ENCODE data around the gene SOX13.
"Not testable (repeated sequence)": the region's sequence is repeated elsewhere in the genome, so short reads cannot be mapped to it uniquely, and the experiment has no call there.

SOX13 gene

DNA sequence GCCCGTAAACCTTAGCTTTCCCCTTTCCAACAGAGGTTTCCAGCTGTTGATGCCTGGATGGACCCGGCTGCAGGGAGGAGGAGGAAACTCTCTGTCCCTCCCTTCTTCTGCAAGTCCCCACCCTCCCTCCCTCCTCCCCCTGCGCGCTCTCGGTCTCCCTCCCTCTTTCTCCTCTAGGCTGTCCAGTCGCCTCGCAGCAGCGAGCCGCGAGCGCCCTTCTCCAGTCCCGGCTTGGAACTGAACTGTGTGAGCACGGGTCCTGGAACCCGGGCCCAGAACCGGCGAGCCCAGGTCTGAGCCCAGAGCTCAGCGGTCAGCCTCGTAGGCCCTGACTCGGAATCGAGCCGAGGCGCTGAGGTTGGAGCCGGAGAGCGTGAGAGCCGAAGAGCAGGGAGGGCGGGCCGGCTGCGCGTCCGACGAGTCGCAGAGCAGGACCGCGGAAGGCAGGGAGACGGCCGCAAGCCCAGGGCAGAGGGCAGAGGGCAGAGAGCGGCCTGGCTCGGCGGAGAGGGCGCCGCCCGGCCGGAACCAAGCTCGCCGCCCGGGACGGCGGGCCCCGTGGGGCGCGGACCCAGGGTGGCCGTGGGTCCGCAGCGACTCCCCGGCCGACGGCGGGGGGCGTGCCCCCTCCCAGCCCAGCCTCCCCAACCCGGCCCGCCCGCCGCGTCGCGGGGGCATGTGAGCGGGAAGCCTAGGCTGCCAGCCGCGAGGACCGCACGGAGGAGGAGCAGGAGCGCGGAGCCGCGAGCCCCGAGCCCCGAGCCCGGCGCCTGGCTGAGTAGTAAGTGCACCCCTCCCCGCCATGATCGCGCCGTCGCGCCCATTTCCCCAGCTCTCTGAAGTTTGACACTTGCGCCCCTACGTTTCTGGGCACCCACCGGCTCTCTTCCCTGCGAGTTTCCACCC lies at the start of gene SOX13:
Gene SOX13 (plus strand): TSS at position 185 of the 906 bp plus-strand sequence. CDS start 39,801 bp downstream, outside the sequence.
- no peak for DNase-seq (ENCODE audit: low read depth in 3 of 3, low spot score in 1 of 3)

- DNase-seq (ENCODE audit: low read depth in 3 of 3, low spot score in 1 of 3) = no peak
These were observed 46.8 kb upstream of the SOX13 start for GRCh38 chr1:204025917-204026707.

DNA sequence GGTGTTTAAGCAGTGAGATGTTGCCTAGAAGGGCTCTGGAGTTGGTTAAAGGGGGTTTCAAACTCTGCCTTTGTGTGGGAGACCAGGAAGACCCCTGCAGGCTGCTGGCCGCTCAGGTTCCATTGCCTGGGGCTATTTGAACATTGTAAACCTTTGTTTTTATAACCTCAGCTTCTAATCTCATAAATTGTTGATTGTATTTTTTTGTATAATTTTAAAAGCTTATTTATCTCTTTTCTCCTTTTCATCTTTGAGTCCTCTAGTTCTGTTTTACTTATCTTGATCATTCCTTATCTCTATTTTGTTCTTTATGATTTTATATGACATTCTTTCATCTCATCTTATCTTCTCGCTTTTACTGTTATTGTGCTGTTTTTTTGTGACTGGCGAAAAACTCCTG lies 45.5 kb upstream of the SOX13 start:
- DNase-seq (ENCODE audit: low read depth in 3 of 3, low spot score in 1 of 3) = no peak

- no peak for DNase-seq (ENCODE audit: low read depth in 3 of 3, low spot score in 1 of 3)
These were observed 43.9 kb upstream of the SOX13 start for GRCh38 chr1:204029016-204029415.

DNA sequence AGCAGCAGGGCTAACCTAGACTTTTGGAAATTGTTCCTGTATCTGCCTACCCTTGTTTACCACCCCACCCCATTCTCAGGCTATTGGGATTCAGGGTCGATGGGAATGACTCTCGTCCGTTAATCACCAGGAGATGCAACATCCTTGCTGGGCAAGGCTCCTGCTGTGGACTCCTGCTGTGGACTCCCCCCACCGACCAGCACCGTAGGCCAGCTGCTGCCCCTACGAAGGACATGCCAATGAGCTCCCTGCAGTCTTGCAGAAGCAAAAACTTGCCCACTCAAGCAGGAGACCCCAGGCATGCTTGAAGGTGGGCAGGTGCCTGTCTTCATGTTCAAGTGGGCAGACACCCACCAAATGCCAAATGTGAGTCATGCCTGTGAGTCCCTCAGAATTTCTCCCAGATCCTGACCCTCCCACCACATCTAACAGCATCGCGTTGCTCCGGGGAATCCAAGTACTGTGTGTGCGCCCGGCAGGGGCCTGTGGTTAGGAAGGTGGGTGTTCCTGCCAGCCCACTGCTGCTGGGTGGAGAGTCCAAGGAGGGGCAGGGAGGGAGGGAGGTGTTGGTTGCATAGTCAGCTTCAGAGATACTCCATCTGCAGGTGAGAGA lies 41.7 kb upstream of the SOX13 start:
- DNase-seq (ENCODE audit: low read depth in 3 of 3, low spot score in 1 of 3) = no peak

GRCh38 chr1:204032642-204033235 lies 40.2 kb upstream of the SOX13 start:
- no peak for DNase-seq (ENCODE audit: low read depth in 3 of 3, low spot score in 1 of 3)

DNA sequence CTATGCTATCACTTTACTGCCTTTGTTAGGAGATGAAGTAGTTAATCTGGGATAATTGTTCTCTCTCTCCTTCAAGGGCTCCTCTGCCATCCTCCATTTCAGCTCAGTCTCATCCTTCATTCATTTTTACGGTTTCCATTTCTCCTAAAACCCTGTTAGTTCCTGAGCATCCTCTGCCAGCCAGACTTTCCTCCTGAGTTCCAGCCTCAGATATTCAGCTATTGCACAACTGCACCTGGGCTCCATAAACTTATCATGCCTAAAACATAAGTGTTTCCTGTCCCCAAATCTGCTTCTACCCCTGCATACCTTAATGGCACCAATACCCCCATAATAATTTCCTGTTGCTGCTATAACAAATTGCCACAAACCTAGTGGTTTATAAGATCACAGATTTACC lies 39.6 kb upstream of the SOX13 start:
- no peak for DNase-seq (ENCODE audit: low read depth in 3 of 3, low spot score in 1 of 3)

GRCh38 chr1:204036882-204037655 lies 35.8 kb upstream of the SOX13 start:
- DNase-seq (ENCODE audit: low read depth in 3 of 3, low spot score in 1 of 3) = no peak

DNA sequence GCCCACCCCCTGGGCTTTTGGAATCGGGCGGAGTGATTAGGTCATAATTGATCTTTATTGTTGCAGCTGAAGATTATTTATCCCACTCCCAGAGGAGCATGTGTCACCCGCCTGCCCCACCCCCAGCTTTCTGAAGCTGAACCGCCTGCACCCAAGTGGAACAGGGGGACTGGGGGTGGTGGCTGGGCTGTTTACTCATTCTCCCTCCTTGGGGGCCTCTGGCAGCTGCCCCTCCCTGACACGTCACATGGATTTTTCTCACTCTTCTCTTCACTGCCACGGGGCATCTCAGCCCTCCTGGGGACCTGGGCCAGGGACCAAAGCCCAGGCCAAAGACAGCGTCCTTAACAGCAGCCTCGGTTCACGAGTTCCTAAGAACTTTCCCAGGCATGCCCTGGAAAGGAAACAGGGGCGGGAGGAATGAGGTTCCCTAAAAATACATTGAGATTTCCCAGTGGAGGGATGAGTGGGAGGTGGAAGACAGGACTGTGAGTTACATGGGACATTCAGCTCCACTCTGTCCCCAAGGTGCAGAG lies 31.6 kb upstream of the SOX13 start:
- no peak for DNase-seq (ENCODE audit: low read depth in 3 of 3, low spot score in 1 of 3)

DNA sequence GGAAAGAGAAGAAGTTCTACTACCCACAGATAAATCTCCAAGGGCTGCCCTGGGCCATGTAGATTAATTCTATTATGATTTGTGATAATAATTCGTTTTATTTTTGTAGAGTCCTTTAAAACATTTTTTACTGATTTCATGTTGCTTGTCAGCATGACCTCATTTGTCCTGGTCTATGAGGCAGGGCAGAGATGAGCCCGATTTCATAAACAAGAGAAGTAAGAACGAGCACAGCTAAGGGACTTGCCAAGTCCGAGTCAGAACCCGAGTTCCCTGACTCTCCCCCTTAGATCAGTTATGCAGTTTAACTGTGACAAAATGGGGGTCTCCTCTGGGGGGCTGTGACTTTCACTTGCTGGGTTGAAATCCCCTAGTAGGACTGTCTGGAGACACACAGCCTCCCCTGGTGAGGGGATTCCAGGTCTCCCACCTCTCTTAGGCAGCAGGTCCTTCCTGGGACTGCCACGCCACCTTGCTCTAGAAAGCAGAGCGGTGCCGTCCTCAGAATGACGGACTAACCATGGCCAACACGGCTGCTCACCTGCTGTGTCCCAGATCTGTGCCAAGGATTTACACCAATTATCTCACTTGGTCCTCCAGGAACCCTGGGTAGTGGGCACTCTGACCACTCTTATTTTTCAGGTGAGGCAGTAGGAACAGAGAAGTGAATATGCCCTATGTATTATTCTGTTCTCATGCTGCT lies 31.0 kb upstream of the SOX13 start:
- DNase-seq (ENCODE audit: low read depth in 3 of 3, low spot score in 1 of 3) = no peak

DNA sequence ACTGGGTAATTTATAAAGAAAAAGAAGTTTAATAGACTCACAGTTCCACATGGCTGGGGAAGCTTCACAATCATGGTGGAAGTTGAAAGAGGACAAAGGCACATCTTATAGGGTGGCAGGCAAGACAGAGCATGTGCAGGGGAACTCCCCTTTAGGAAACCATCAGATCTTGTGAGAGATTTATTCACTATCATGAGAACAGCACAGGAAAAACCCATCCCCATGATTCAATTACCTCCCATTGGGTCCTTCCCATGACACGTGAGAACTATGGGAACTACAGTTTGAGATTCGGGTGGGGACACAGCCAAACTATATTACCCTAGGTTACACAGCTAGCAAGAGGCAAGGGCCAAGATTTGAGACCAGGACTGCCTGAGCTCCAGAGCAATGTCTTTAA lies 30.4 kb upstream of the SOX13 start:
- no peak for DNase-seq (ENCODE audit: low read depth in 3 of 3, low spot score in 1 of 3)

DNA sequence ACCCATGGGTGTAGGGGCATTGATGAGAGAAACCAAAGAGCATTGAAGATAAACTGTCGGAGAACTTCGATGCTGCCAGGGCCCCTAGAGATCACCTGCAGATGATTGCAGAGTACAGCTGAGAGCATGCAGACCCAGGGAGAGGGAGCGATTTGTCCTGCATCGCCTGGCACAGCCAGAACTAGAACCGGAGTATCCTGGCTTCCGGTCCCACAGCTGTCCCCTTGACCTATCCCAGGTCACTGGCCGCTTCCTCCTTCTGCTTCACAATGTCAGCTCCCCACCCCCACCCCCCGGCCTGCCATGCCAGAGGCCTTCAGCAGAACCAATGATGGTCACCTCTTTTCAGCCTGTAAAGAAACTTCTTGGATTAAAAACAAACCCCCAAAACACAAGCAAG lies 29.2 kb upstream of the SOX13 start:
- DNase-seq (ENCODE audit: low read depth in 3 of 3, low spot score in 1 of 3) = no peak

DNA sequence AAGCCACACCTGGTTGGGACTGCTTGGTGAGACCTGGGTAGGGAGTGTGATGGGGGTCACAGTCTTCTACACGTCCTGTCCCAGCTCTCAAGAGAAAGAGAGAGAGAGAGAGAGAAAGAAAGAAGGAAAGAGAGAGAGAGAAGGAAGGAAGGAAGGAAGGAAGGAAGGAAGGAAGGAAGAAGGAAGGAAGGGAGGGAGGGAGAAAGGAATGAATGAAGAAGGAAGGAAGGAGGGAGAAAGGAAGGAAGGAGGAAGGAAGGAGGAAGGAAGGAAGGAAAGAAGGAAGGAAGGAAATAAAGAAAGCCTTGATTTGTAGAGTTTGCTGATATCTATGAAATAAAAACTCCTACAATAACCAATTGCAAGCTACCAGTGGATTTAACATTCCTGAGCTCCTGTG lies 28.5 kb upstream of the SOX13 start:
- no peak for DNase-seq (ENCODE audit: low read depth in 3 of 3, low spot score in 1 of 3)

- no peak for DNase-seq (ENCODE audit: low read depth in 3 of 3, low spot score in 1 of 3)
These were observed 27.5 kb upstream of the SOX13 start for GRCh38 chr1:204045430-204045829.

DNA sequence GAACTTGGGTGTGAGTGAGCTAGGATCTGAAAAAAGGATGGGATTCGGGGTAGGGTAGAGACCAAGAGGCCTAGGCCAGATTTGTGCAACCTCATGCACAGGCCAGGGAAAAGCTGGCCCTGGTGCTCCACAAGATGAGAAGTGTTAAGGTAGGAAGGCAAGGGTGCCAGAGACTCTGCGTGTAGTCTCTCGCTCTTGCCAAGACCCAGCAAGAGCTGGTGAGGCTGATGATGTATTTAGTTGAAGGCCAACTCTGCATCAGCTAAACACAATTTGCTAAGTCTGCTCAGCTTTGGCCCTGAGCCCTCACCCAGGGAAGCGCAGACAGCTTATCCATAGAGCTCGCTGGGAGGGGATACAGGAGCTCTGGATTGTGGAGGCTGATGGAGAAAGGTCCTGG lies 26.6 kb upstream of the SOX13 start:
- no peak for DNase-seq (ENCODE audit: low read depth in 3 of 3, low spot score in 1 of 3)

DNA sequence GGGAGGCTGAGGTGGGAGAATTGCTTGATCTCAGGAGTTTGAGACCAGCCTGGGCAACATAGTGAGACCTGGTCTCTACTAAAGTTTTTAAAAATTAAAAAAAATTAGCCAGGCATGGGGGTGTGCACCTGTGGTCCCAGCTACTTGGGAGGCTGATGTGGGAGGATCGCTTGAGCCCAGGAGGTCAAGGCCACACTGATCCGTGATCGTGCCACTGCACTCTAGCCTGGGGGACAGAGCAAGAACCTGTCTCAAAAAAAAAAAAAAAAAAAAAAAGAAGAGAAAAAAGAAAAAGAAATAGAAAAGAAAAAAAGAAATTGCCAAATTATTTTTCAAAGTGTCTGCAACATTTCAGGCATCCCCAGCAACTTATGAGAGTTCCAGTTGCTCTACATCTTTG lies 24.1 kb upstream of the SOX13 start:
- DNase-seq (ENCODE audit: low read depth in 3 of 3, low spot score in 1 of 3) = not testable (repeated sequence)

DNA sequence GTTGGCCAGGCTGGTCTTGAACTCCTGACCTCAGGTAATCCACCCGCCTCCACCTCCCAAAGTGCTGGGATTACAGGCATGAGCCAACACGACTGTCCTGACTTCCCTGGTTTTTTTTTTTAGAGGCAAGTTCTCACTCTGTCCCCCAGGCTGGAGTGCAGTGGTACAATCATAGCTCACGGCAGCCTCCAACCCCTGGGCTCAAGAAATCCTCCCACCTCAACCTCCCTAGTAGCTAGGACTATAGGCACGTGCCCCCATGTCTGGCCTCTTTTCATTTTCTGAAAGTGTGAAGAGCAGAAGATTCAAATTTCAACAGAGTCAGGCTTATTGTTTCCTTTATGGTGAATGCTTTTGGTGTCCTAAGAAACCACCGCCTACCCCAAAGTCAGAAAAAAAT lies 21.7 kb upstream of the SOX13 start:
- no peak for DNase-seq (ENCODE audit: low read depth in 3 of 3, low spot score in 1 of 3)

GRCh38 chr1:204051718-204052117 lies 21.2 kb upstream of the SOX13 start:
- no peak for DNase-seq (ENCODE audit: low read depth in 3 of 3, low spot score in 1 of 3)

DNA sequence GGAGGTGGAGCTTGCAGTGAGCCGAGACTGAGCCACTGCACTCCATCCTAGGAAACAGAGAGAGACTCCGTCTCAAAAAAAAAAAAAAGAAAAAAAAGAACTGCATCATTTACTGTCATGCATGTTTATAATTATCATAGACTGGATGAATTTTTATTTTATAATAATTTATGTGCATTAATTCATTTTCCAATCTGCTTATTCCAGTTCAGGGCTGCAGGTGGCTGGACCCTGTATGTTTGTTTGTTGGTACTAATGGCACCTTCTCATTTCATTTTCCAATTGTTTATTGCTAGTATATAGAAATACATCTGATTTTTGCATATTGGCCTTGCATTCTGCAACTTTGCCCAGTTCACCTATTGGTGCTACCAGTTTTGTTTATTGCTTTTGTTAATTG lies 19.0 kb upstream of the SOX13 start:
- no peak for DNase-seq (ENCODE audit: low read depth in 3 of 3, low spot score in 1 of 3)

GRCh38 chr1:204059970-204060369 lies 12.9 kb upstream of the SOX13 start:
- no peak for DNase-seq (ENCODE audit: low read depth in 3 of 3, low spot score in 1 of 3)
